Regular cardiac myocyte (primary cell): ENCODE results near the gene FBLN7. TPM values are rescaled to one million over a fixed set of nuclear protein-coding genes. Genes with fewer than 3 reads are reported as not detected.

Source experiments
- total RNA-seq: library from RNA; depleted of rRNA; stranded (reverse); fragments of >200 nt; gene quantifications from 2 replicates; pipeline ENCODE4 v1.2.3, GENCODE V29; 2014

Gene FBLN7
- 0.96 and 7.6 TPM in 2 replicates for total RNA-seq

GRCh38 chr2:112138159-112139032, at the start of gene FBLN7:
TSS of gene FBLN7 (plus strand) at chr2:112138385. CDS start at chr2:112138656, 271 bp downstream.

Other genes starting within 250 kb of the FBLN7 start
- 0.19 and 1.7 TPM in 2 replicates for gene MERTK, start 239.8 kb upstream of the FBLN7 start, total RNA-seq
- gene TMEM87B, start 83.1 kb upstream of the FBLN7 start, total RNA-seq: 45.2 and 53.0 TPM in 2 replicates
- gene ZC3H8, start 116.7 kb downstream of the FBLN7 start, total RNA-seq: 5.8 and 22.0 TPM in 2 replicates
- 1.5 and 5.1 TPM in 2 replicates for gene ZC3H6, start 137.2 kb downstream of the FBLN7 start, total RNA-seq